HEK293 (cell line): ENCODE measurements around the gene PCSK1N.

Source experiments
- CTCF ChIA-PET: fragments of 350-600 bp; formaldehyde crosslinking; extraction: SDS; loops from one replicate; lab custom pipeline; 2021; ENCODE audit warnings: antibody characterized with exemption; lab: Yijun Ruan, JAX
- POLR2A ChIA-PET: fragments of 300-600 bp; formaldehyde crosslinking; extraction: SDS; loops from one replicate; lab custom pipeline; 2020; ENCODE audit warnings: antibody characterized with exemption, inconsistent platforms; lab: Yijun Ruan, JAX
- H3K27ac ChIP-seq: fragments of 200-500 bp; sonication (Bioruptor generic); 2 replicates; pipeline ENCODE4 v1.5.1; 2014; ENCODE audit warnings: low read depth, low read length, control low read depth, inconsistent platforms; ENCODE audit errors: extremely low read depth
- H3K36me3 ChIP-seq, 2 experiments: fragments of 200-500 bp in 1 of 2; sonication (Bioruptor generic) in 1 of 2; 1 replicate in 1 of 2; 2 replicates in 1 of 2; pipeline ENCODE4 v1.5.1; 2014 to 2017; ENCODE audit warnings: inconsistent platforms in 2 of 2, low read length in 2 of 2; ENCODE audit not compliant: control insufficient read depth in 2 of 2, insufficient read depth in 1 of 2
- H3K4me1 ChIP-seq: fragments of 200-500 bp; sonication (Bioruptor generic); 2 replicates; pipeline ENCODE4 v1.5.1; 2014; ENCODE audit warnings: mild to moderate bottlenecking, low read length, inconsistent platforms; ENCODE audit not compliant: control insufficient read depth, insufficient read depth
- H3K4me3 ChIP-seq: 2 replicates; pipeline ENCODE4 v1.5.1; 2011; ENCODE audit warnings: low read depth, mild to moderate bottlenecking, control low read depth, low read length, moderate library complexity
- H3K9me3 ChIP-seq: fragments of 200-500 bp; sonication (Bioruptor generic); 2 replicates; pipeline ENCODE4 v1.5.1; 2014; ENCODE audit warnings: low read depth, low read length, inconsistent platforms; ENCODE audit not compliant: control insufficient read depth, insufficient read depth
- EGR2 ChIP-seq: fragments of 450-650 bp; formaldehyde crosslinking; IDR thresholded peaks from 2 replicates; pipeline ENCODE4 v1.5.1; 2016; ENCODE audit warnings: low read depth, missing biosample characterization, missing genetic modification characterization
- PBX3 ChIP-seq: sonication (generic); formaldehyde crosslinking; IDR thresholded peaks from 2 replicates; pipeline ENCODE4 v1.8.1; 2022; ENCODE audit warnings: mild to moderate bottlenecking, moderate library complexity, missing genetic modification reagents
- SCRT1 ChIP-seq: fragments of 450-650 bp; formaldehyde crosslinking; IDR thresholded peaks from 2 replicates; pipeline ENCODE4 v1.5.1; 2016; ENCODE audit warnings: missing biosample characterization, missing genetic modification characterization, borderline replicate concordance
- SETDB1 ChIP-seq: IDR thresholded peaks from one replicate; pipeline ENCODE4 v1.6.1; 2017; ENCODE audit warnings: mild to moderate bottlenecking, low read length, moderate library complexity, mixed read lengths; ENCODE audit not compliant: insufficient read length
- ZBTB11 ChIP-seq: fragments of 450-650 bp; formaldehyde crosslinking; conservative IDR thresholded peaks from 2 replicates; pipeline ENCODE4 v1.5.1; 2016; ENCODE audit warnings: low read depth, missing biosample characterization, missing genetic modification characterization
- ZBTB20 ChIP-seq: fragments of 450-650 bp; formaldehyde crosslinking; IDR thresholded peaks from 2 replicates; pipeline ENCODE4 v1.5.1; 2016; ENCODE audit warnings: missing biosample characterization, missing genetic modification characterization
- ZFHX2 ChIP-seq: fragments of 450-650 bp; formaldehyde crosslinking; conservative IDR thresholded peaks from 2 replicates; pipeline ENCODE4 v1.5.1; 2016; ENCODE audit warnings: missing biosample characterization, missing genetic modification characterization
- ZNF112 ChIP-seq: fragments of 450-650 bp; formaldehyde crosslinking; IDR thresholded peaks from 2 replicates; pipeline ENCODE4 v1.5.0; 2017; ENCODE audit warnings: missing biosample characterization, missing genetic modification characterization
- ZNF223 ChIP-seq: fragments of 450-650 bp; formaldehyde crosslinking; IDR thresholded peaks from 2 replicates; pipeline ENCODE4 v1.5.1; 2016; ENCODE audit warnings: missing biosample characterization, missing genetic modification characterization
- ZNF23 ChIP-seq: fragments of 450-650 bp; formaldehyde crosslinking; IDR thresholded peaks from 2 replicates; pipeline ENCODE4 v1.5.1; 2016; ENCODE audit warnings: missing biosample characterization, missing genetic modification characterization, borderline replicate concordance
- ZNF274 ChIP-seq, 2 experiments: fragments of 200-500 bp in 1 of 2; fragments of 450-650 bp in 1 of 2; sonication (Bioruptor generic) in 1 of 2; formaldehyde crosslinking in 1 of 2; IDR thresholded peaks; 2 replicates each; pipeline versions ENCODE4 v1.5.1 to v1.6.1; 2014 to 2016; ENCODE audit warnings: borderline replicate concordance in 1 of 2, inconsistent platforms in 1 of 2, low read length in 1 of 2, missing biosample characterization in 1 of 2, missing genetic modification characterization in 1 of 2
- ZNF311 ChIP-seq: fragments of 450-650 bp; formaldehyde crosslinking; IDR thresholded peaks from 2 replicates; pipeline ENCODE4 v1.5.1; 2017; ENCODE audit warnings: missing biosample characterization, missing genetic modification characterization, borderline replicate concordance
- ZNF341 ChIP-seq: fragments of 450-650 bp; formaldehyde crosslinking; IDR thresholded peaks from 2 replicates; pipeline ENCODE4; 2016; ENCODE audit warnings: low read depth, missing biosample characterization, missing genetic modification characterization
- ZNF488 ChIP-seq: fragments of 450-650 bp; formaldehyde crosslinking; IDR thresholded peaks from 2 replicates; pipeline ENCODE4 v1.5.1; 2016; ENCODE audit warnings: missing biosample characterization, missing genetic modification characterization
- ZNF501 ChIP-seq: fragments of 450-650 bp; formaldehyde crosslinking; IDR thresholded peaks from 2 replicates; pipeline ENCODE4 v1.5.1; 2016; ENCODE audit warnings: missing biosample characterization, missing genetic modification characterization
- ZNF513 ChIP-seq: fragments of 450-650 bp; IDR thresholded peaks from 2 replicates; pipeline ENCODE4 v1.5.1; 2018; ENCODE audit warnings: missing biosample characterization, missing genetic modification characterization
- ZNF626 ChIP-seq: fragments of 450-650 bp; sonication (Bioruptor Pico); formaldehyde crosslinking; IDR thresholded peaks from 2 replicates; pipeline ENCODE4 v1.5.1; 2018; ENCODE audit warnings: missing biosample characterization, missing genetic modification characterization, inconsistent platforms
- ZNF639 ChIP-seq: fragments of 450-650 bp; formaldehyde crosslinking; IDR thresholded peaks from 2 replicates; pipeline ENCODE4 v1.5.1; 2016; ENCODE audit warnings: missing biosample characterization, missing genetic modification characterization

PCSK1N gene

GRCh38 chrX:48800574-48801279, 34.7 kb downstream of the PCSK1N start (continued):
- TF ChIP-seq EGR2 (tag by site-specific recombination) (peak; percentile 98), SETDB1 (no peak), ZNF274 (IDR thresholded peaks at IDR 0.05; ENCODE audit: low read length) (no peak), ZNF274 (tag by site-specific recombination; IDR thresholded peaks at IDR 0.05; ENCODE audit: borderline replicate concordance) (no peak), ZNF626 (tag by site-specific recombination) (no peak), ZBTB11 (tag by site-specific recombination) (no peak), ZNF513 (tag by site-specific recombination) (no peak), ZNF112 (no peak), ZNF23 (tag by site-specific recombination) (no peak), ZNF311 (tag by site-specific recombination) (no peak), ZNF639 (tag by site-specific recombination) (no peak), ZNF341 (tag by site-specific recombination) (no peak), ZFHX2 (peak; percentile 91), PBX3 (CRISPR knock-in tag) (no peak), SCRT1 (no peak)
- TF ChIP-seq, all 188 proteins: peak for 5

GRCh38 chrX:48798318-48798717, 37.1 kb downstream of the PCSK1N start:
- ChIA-PET POLR2A (interaction anchor here (0.6 to 1.2 kb wide), 2 partner anchors 22 to 99 kb away, joined by 3 to 4 read pairs; partner anchors contain the start of genes PQBP1 and TIMM17B), CTCF (no interaction called here)
- Histone ChIP-seq H3K9me3 (no peaks in the 10 kb centered on the region), H3K4me1 (peaks cover 4% of the 10 kb centered on the region; the same call in 1 of the 2 replicates), H3K36me3 (peaks cover 0 to 4% of the 10 kb centered on the region in 2 experiments; a peak in 1 of 3 replicates), H3K4me3 (no peak overlapping the region), H3K27ac (no peak overlapping the region)
- TF ChIP-seq ZNF501 (tag by site-specific recombination): no peak
- no peak for TF ChIP-seq ZNF488 (tag by site-specific recombination)
- 0 out of 2 replicates have a peak, but pooled peaks have one; percentile 15 for TF ChIP-seq ZBTB20 (tag by site-specific recombination)
- TF ChIP-seq ZNF223 (tag by site-specific recombination): no peak
- TF ChIP-seq EGR2 (tag by site-specific recombination): no peak
- TF ChIP-seq, all 188 proteins: peak for 1
